HG03045 (cell line): ENCODE results near the gene ME3.
"Not testable (repeated sequence)": the region's sequence is repeated elsewhere in the genome, so short reads cannot be mapped to it uniquely, and the experiment has no call there.

Experiments used
- ATAC-seq: cut with Tn5 transposase; IDR thresholded peaks from one replicate; pipeline ENCODE4 v1.9.1; 2021; ENCODE audit warnings: mild to moderate bottlenecking, moderate library complexity; ENCODE audit not compliant: unreplicated experiment

The ME3 gene

GRCh38 chr11:86444981-86445380, 227.4 kb downstream of the ME3 start:
- ATAC-seq = no peak

GRCh38 chr11:86443415-86443814, 229.0 kb downstream of the ME3 start:
- no peak for ATAC-seq

- no peak for ATAC-seq
Measured at GRCh38 chr11:86442827-86443226, 229.6 kb downstream of the ME3 start.

GRCh38 chr11:86442420-86442819, 230.0 kb downstream of the ME3 start:
- ATAC-seq = no peak

GRCh38 chr11:86440843-86441242, 231.6 kb downstream of the ME3 start:
- no peak for ATAC-seq

GRCh38 chr11:86440305-86440716, 232.1 kb downstream of the ME3 start:
- ATAC-seq = no peak

GRCh38 chr11:86438685-86439084, 233.7 kb downstream of the ME3 start:
- ATAC-seq = no peak

- no peak for ATAC-seq
Measured at GRCh38 chr11:86435711-86436110, 236.7 kb downstream of the ME3 start.

GRCh38 chr11:86433361-86434095, 238.9 kb downstream of the ME3 start:
- not testable (repeated sequence) for ATAC-seq

- ATAC-seq = no peak
Measured at GRCh38 chr11:86431258-86431657, 241.2 kb downstream of the ME3 start.

- no peak for ATAC-seq
Measured at GRCh38 chr11:86427441-86427840, 245.0 kb downstream of the ME3 start.

GRCh38 chr11:86423488-86423887, 248.9 kb downstream of the ME3 start:
- not testable (repeated sequence) for ATAC-seq

GRCh38 chr11:86422371-86422770, 250.0 kb downstream of the ME3 start:
- no peak for ATAC-seq

GRCh38 chr11:86421946-86422345, 250.5 kb downstream of the ME3 start:
- no peak for ATAC-seq

- no peak for ATAC-seq
Measured at GRCh38 chr11:86418917-86419316, 253.5 kb downstream of the ME3 start.

- no peak for ATAC-seq
Measured at GRCh38 chr11:86418513-86418912, 253.9 kb downstream of the ME3 start.

GRCh38 chr11:86418106-86418505, 254.3 kb downstream of the ME3 start:
- no peak for ATAC-seq

GRCh38 chr11:86416951-86417350, 255.5 kb downstream of the ME3 start:
- not testable (repeated sequence) for ATAC-seq

GRCh38 chr11:86416494-86416893, 255.9 kb downstream of the ME3 start:
- ATAC-seq = no peak

GRCh38 chr11:86415026-86415425, 257.4 kb downstream of the ME3 start:
- no peak for ATAC-seq

GRCh38 chr11:86414032-86414431, 258.4 kb downstream of the ME3 start:
- no peak for ATAC-seq

- ATAC-seq = no peak
Measured at GRCh38 chr11:86408845-86409244, 263.6 kb downstream of the ME3 start.

- no peak for ATAC-seq
Measured at GRCh38 chr11:86403458-86403857, 269.0 kb downstream of the ME3 start.
